AG04450 (cell line): ENCODE measurements around the gene SPAG6. TPM values are rescaled to one million over a fixed set of nuclear protein-coding genes. Genes with fewer than 3 reads are reported as not detected.
"Not testable (repeated sequence)": the region's sequence is repeated elsewhere in the genome, so short reads cannot be mapped to it uniquely, and the experiment has no call there.

Experiments used
- CTCF ChIA-PET: fragments of 300-600, 350-600 bp; formaldehyde crosslinking; extraction: SDS; loops from one replicate; lab custom pipeline; 2022; ENCODE audit warnings: antibody characterized with exemption, inconsistent platforms; lab: Charles Lee
- POLR2A ChIA-PET: fragments of 350-600 bp; formaldehyde crosslinking; extraction: SDS; loops from one replicate; lab custom pipeline; 2021; ENCODE audit warnings: antibody characterized with exemption, inconsistent platforms; lab: Yijun Ruan, JAX
- DNase-seq: peaks from one replicate; pipeline ENCODE4 v3.0.0-alpha.2; 2011; ENCODE audit warnings: low read depth, low spot score
- H3K27ac ChIP-seq: one replicate; pipeline ENCODE4 v1.5.1; 2012; ENCODE audit warnings: low read depth, low read length, control low read depth
- H3K27me3 ChIP-seq: one replicate; pipeline ENCODE4 v1.6.0; 2012; ENCODE audit warnings: low read length; ENCODE audit not compliant: control insufficient read depth, insufficient read depth
- H3K4me3 ChIP-seq: 2 replicates; pipeline ENCODE4 v1.5.1; 2011; ENCODE audit warnings: mild to moderate bottlenecking, low read depth, low read length, control low read depth
- H3K9me3 ChIP-seq: 2 replicates; pipeline ENCODE4 v1.5.1; 2012; ENCODE audit warnings: low read length; ENCODE audit not compliant: control insufficient read depth, insufficient read depth
- polyA plus RNA-seq: library from polyadenylated mRNA; depleted of rRNA; stranded (reverse); fragments of >200 nt; gene quantifications from 2 replicates; pipeline ENCODE4 v1.2.3, GENCODE V29; 2011
- TF ChIP-seq, protein P1 (sequence below): IDR thresholded peaks from 2 replicates; pipeline ENCODE4 v1.5.1; 2011; ENCODE audit warnings: low read depth, low read length, control low read depth, inconsistent platforms

The SPAG6 gene
- polyA plus RNA-seq, 1 experiment, result not detected

GRCh38 chr10:22308390-22308789 is 36.9 kb upstream of the SPAG6 start:
- no peaks in the 10 kb centered on the region for H3K9me3 ChIP-seq
- DNase-seq, result no peak
- TF ChIP-seq, protein P1, sequence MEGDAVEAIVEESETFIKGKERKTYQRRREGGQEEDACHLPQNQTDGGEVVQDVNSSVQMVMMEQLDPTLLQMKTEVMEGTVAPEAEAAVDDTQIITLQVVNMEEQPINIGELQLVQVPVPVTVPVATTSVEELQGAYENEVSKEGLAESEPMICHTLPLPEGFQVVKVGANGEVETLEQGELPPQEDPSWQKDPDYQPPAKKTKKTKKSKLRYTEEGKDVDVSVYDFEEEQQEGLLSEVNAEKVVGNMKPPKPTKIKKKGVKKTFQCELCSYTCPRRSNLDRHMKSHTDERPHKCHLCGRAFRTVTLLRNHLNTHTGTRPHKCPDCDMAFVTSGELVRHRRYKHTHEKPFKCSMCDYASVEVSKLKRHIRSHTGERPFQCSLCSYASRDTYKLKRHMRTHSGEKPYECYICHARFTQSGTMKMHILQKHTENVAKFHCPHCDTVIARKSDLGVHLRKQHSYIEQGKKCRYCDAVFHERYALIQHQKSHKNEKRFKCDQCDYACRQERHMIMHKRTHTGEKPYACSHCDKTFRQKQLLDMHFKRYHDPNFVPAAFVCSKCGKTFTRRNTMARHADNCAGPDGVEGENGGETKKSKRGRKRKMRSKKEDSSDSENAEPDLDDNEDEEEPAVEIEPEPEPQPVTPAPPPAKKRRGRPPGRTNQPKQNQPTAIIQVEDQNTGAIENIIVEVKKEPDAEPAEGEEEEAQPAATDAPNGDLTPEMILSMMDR, result no peak
- ChIA-PET CTCF (interaction anchor here (0.5 to 1.0 kb wide), 3 partner anchors 297 to 760 kb away, joined by 3 to 4 read pairs (median 3); no protein-coding TSS in a partner anchor), POLR2A (no interaction called here)
- H3K4me3 ChIP-seq, result no peak overlapping the region
- no peaks in the 10 kb centered on the region for H3K27me3 ChIP-seq
- no peak overlapping the region for H3K27ac ChIP-seq

DNA sequence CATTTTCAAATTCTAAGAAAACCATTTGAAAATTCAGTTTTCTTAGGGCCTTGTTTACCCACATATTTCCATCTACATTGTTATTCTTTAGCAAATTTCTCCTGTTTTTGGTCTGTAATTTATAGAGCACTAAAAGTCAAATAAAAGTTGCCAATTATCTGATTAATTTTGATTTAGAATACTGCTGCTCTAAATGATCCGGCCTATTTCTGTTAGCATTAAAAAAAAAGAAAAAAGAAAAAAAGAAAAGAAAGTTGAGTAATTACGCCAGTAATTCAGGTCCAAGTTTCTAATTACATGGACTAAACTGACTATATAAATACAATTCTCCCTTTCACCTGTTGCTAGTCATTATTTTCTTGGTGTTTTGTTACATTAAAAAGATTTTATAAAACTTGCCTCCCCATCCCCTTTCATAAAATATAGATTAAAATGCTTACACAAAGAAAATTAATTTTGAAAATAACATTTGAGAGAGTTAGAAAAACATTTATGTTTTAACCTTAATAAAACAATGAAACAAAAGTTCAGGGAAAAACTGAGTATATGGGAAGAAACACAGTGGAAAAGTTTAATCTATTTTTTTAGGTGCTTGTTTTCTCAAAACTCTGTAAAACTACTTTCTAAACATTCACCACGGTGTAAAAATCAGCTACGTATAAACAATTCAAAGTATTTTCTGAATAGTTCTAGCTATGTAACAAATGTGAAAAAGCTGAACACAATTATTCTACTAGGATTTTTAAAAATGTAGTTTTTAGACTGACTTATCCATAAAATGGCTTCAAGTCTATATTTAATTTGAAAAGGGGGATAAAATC is 35.9 kb upstream of the SPAG6 start:
- CTCF ChIA-PET, result no interaction called here
- H3K27me3 ChIP-seq, result no peaks in the 10 kb centered on the region
- TF ChIP-seq, protein P1, result no peak
- no peaks in the 10 kb centered on the region for H3K9me3 ChIP-seq
- no peak overlapping the region for H3K4me3 ChIP-seq
- DNase-seq, result no peak
- POLR2A ChIA-PET, result no interaction called here
- H3K27ac ChIP-seq, result no peak overlapping the region

GRCh38 chr10:22310012-22310411 is 35.3 kb upstream of the SPAG6 start:
- DNase-seq, H3K4me3 ChIP-seq, H3K9me3 ChIP-seq, POLR2A ChIA-PET, H3K27ac ChIP-seq, H3K27me3 ChIP-seq: not testable (repeated sequence)
- CTCF ChIA-PET, result interaction anchor here (0.9 kb wide), 1 partner anchor 299 kb away, joined by 4 read pairs; no protein-coding TSS in a partner anchor

- H3K27me3 ChIP-seq, result no peaks in the 10 kb centered on the region
- no peak overlapping the region for H3K4me3 ChIP-seq
- ChIA-PET CTCF (interaction anchor here (0.9 kb wide), 1 partner anchor 300 kb away, joined by 4 read pairs; no protein-coding TSS in a partner anchor), POLR2A (no interaction called here)
- H3K27ac ChIP-seq, result no peak overlapping the region
- no peak for DNase-seq
- TF ChIP-seq, protein P1, result no peak
- no peaks in the 10 kb centered on the region for H3K9me3 ChIP-seq
Observed at GRCh38 chr10:22310928-22311327, 34.4 kb upstream of the SPAG6 start.

GRCh38 chr10:22314852-22315251 is 30.4 kb upstream of the SPAG6 start:
- H3K27ac ChIP-seq, result no peak overlapping the region
- TF ChIP-seq, protein P1, result no peak
- ChIA-PET POLR2A (interaction anchor here (0.6 to 2.3 kb wide), 2 partner anchors 26 to 206 kb away, joined by 12 to 19 read pairs; no protein-coding TSS in a partner anchor), CTCF (interaction anchor here (1.1 to 1.6 kb wide), 2 partner anchors 259 to 305 kb away, joined by 3 to 4 read pairs; no protein-coding TSS in a partner anchor)
- no peak for DNase-seq
- H3K9me3 ChIP-seq, result no peaks in the 10 kb centered on the region
- H3K4me3 ChIP-seq, result no peak overlapping the region
- H3K27me3 ChIP-seq, result no peaks in the 10 kb centered on the region
